HUES48 (cell line): Measurements from ENCODE around the gene ATP1B4.

Experiments
- H3K27ac ChIP-seq: one replicate; pipeline ENCODE4 v1.7.0; 2013; ENCODE audit warnings: low read depth, low read length, inconsistent platforms
- H3K27me3 ChIP-seq: 2 replicates; pipeline ENCODE4 v1.6.1; 2013; ENCODE audit warnings: mild to moderate bottlenecking, low read length; ENCODE audit not compliant: control insufficient read depth, insufficient read depth
- H3K36me3 ChIP-seq: 2 replicates; pipeline ENCODE4 v1.6.1; 2013; ENCODE audit warnings: low read length; ENCODE audit not compliant: control insufficient read depth, insufficient read depth
- H3K4me1 ChIP-seq: 2 replicates; pipeline ENCODE4 v1.6.1; 2013; ENCODE audit warnings: mild to moderate bottlenecking, low read length; ENCODE audit not compliant: control insufficient read depth, insufficient read depth
- H3K4me3 ChIP-seq: 2 replicates; pipeline ENCODE4 v1.5.1; 2013; ENCODE audit warnings: mild to moderate bottlenecking, low read depth, low read length
- H3K9ac ChIP-seq: 2 replicates; pipeline ENCODE4 v1.6.1; 2013; ENCODE audit warnings: mild to moderate bottlenecking, low read depth, low read length, moderate library complexity
- H3K9me3 ChIP-seq: 2 replicates; pipeline ENCODE4 v1.6.1; 2013; ENCODE audit warnings: low read length; ENCODE audit not compliant: control insufficient read depth, insufficient read depth

Gene ATP1B4

GRCh38 chrX:120428309-120428708 lies 66.4 kb downstream of the ATP1B4 start:
- Histone ChIP-seq H3K27me3 (no peaks in the 10 kb centered on the region), H3K36me3 (no peaks in the 10 kb centered on the region), H3K9ac (no peak overlapping the region), H3K9me3 (no peaks in the 10 kb centered on the region), H3K27ac (no peak overlapping the region), H3K4me1 (peaks cover 1% of the 10 kb centered on the region; the same call in 1 of the 2 replicates), H3K4me3 (no peak overlapping the region)

GRCh38 chrX:120429776-120430540 lies 68.1 kb downstream of the ATP1B4 start:
- H3K27me3 ChIP-seq = no peaks in the 10 kb centered on the region
- no peak overlapping the region for H3K4me3 ChIP-seq
- no peak overlapping the region for H3K9ac ChIP-seq
- H3K27ac ChIP-seq = no peak overlapping the region
- no peaks in the 10 kb centered on the region for H3K36me3 ChIP-seq
- peaks cover 4% of the 10 kb centered on the region; the same call in 1 of the 2 replicates for H3K4me1 ChIP-seq
- no peaks in the 10 kb centered on the region for H3K9me3 ChIP-seq
